Measurements from ENCODE around the gene KCNK2. TPM values are rescaled to one million over a fixed set of nuclear protein-coding genes. Genes with fewer than 3 reads are reported as not detected.

Gene KCNK2
- total RNA-seq, 1 donor from 2014 or later, result 1.1 TPM

GRCh38 chr1:215081661-215082531 lies 641 bp upstream of the KCNK2 start:
- Histone ChIP-seq H3K9me3 (ENCODE audit: low read depth) (no peaks in the 10 kb centered on the region), H3K4me2 (peak overlapping the region; percentile 95), H4K20me1 (ENCODE audit: low read depth) (no peaks in the 10 kb centered on the region), H3K79me2 (ENCODE audit: low read depth) (no peaks in the 10 kb centered on the region), H3K27me3 (peaks cover 94% of the 10 kb centered on the region), H3K27ac (no peak overlapping the region), H2AFZ (replicated peaks) (peak overlapping the region; percentile 90), H3K4me1 (peaks cover 11% of the 10 kb centered on the region), H3K9ac (no peak overlapping the region), H3K36me3 (no peaks in the 10 kb centered on the region), H3F3A (ENCODE audit: low read depth) (no peaks in the 10 kb centered on the region), H3K4me3 (peak overlapping the region; percentile 70)
- TF ChIP-seq EZH2 (IDR thresholded peaks at IDR 0.05) (peak; percentile 83), CTCF (IDR thresholded peaks at IDR 0.05) (no peak), EZH2phosphoT487 (IDR thresholded peaks at IDR 0.05) (peak; percentile 83)
- Mint-ChIP-seq H3K27me3 (ENCODE audit: insufficient read depth, low read depth) (peaks cover 23% of the 10 kb centered on the region), H3K9me3 (no peaks in the 10 kb centered on the region), H3K27ac (no peak overlapping the region), H3K4me3 (peak overlapping the region; percentile 90), H3K36me3 (no peaks in the 10 kb centered on the region), H3K4me1 (peaks cover 13% of the 10 kb centered on the region)
- DNase-seq (ENCODE audit: low spot score), result peak; percentile 44

GRCh38 chr1:215083383-215083961 lies 935 bp downstream of the KCNK2 start:
- H4K20me1 ChIP-seq (ENCODE audit: low read depth), result no peaks in the 10 kb centered on the region
- peak overlapping the region; percentile 70 for H3K4me3 ChIP-seq
- Mint-ChIP-seq H3K27me3 (ENCODE audit: insufficient read depth, low read depth) (peaks cover 23% of the 10 kb centered on the region), H3K36me3 (no peaks in the 10 kb centered on the region), H3K9me3 (no peaks in the 10 kb centered on the region), H3K4me1 (peaks cover 13% of the 10 kb centered on the region), H3K4me3 (peak overlapping the region; percentile 90), H3K27ac (no peak overlapping the region)
- H3F3A ChIP-seq (ENCODE audit: low read depth), result no peaks in the 10 kb centered on the region
- TF ChIP-seq EZH2phosphoT487 (IDR thresholded peaks at IDR 0.05) (no peak), EZH2 (IDR thresholded peaks at IDR 0.05) (no peak), CTCF (IDR thresholded peaks at IDR 0.05) (no peak)
- H3K27ac ChIP-seq, result no peak overlapping the region
- peaks cover 99% of the 10 kb centered on the region for H3K27me3 ChIP-seq
- no peaks in the 10 kb centered on the region for H3K79me2 ChIP-seq (ENCODE audit: low read depth)
- H3K36me3 ChIP-seq, result no peaks in the 10 kb centered on the region
- no peak overlapping the region for H3K9ac ChIP-seq
- peak overlapping the region; percentile 95 for H3K4me2 ChIP-seq
- no peaks in the 10 kb centered on the region for H3K9me3 ChIP-seq (ENCODE audit: low read depth)
- peak; percentile 61 for DNase-seq (ENCODE audit: low spot score)
- peak overlapping the region; percentile 84 for H2AFZ ChIP-seq (replicated peaks)
- peaks cover 11% of the 10 kb centered on the region for H3K4me1 ChIP-seq

GRCh38 chr1:215084621-215085020 lies 2.1 kb downstream of the KCNK2 start:
- no peaks in the 10 kb centered on the region for H3K36me3 ChIP-seq
- no peaks in the 10 kb centered on the region for H3K9me3 ChIP-seq (ENCODE audit: low read depth)
- H3K4me1 ChIP-seq, result peaks cover 11% of the 10 kb centered on the region
- Mint-ChIP-seq H3K27ac (no peak overlapping the region), H3K27me3 (ENCODE audit: insufficient read depth, low read depth) (peaks cover 23% of the 10 kb centered on the region), H3K36me3 (no peaks in the 10 kb centered on the region), H3K4me1 (peaks cover 13% of the 10 kb centered on the region), H3K4me3 (no peak overlapping the region), H3K9me3 (no peaks in the 10 kb centered on the region)
- TF ChIP-seq CTCF (IDR thresholded peaks at IDR 0.05), result no peak
- TF ChIP-seq EZH2phosphoT487 (IDR thresholded peaks at IDR 0.05), result no peak
- TF ChIP-seq EZH2 (IDR thresholded peaks at IDR 0.05), result no peak
- H3K79me2 ChIP-seq (ENCODE audit: low read depth), result no peaks in the 10 kb centered on the region
- H3K27me3 ChIP-seq, result peaks cover 94% of the 10 kb centered on the region
- no peaks in the 10 kb centered on the region for H3F3A ChIP-seq (ENCODE audit: low read depth)
- H2AFZ ChIP-seq (replicated peaks), result no peak overlapping the region
- H3K4me3 ChIP-seq, result no peak overlapping the region
- H3K27ac ChIP-seq, result no peak overlapping the region
- H3K9ac ChIP-seq, result no peak overlapping the region
- DNase-seq (ENCODE audit: low spot score), result no peak
- H3K4me2 ChIP-seq, result no peak overlapping the region
- no peaks in the 10 kb centered on the region for H4K20me1 ChIP-seq (ENCODE audit: low read depth)

Measured in neural progenitor cell (in vitro differentiated cells).